Left ventricle myocardium superior (tissue), 1 donor: Measurements from ENCODE around the gene TPSD1. TPM values are rescaled to one million over a fixed set of nuclear protein-coding genes. Genes with fewer than 3 reads are reported as not detected.

Experiments
- ATAC-seq: fragments of 200-7000 bp; cut with Tn5 transposase; one replicate; pipeline ENCODE4 v1.9.1; 2020; ENCODE audit warnings: mild to moderate bottlenecking, moderate library complexity
- DNase-seq: peaks from one replicate; pipeline ENCODE4 v3.0.0-alpha.2; 2020
- intact Hi-C: fragments of 100-400 bp; cut with micrococcal nuclease; formaldehyde crosslinking; loops from one replicate; pipeline ENCODE4 v1.11.0; 2022
- total RNA-seq: library from RNA; stranded (reverse); fragmentation: NEBNext Ultra II Directional; extraction: Animal tissue kit (Norgen Biotek cat#: 25700); gene quantifications from one replicate; pipeline ENCODE4 v1.2.1, GENCODE V29; 2021
- donor health status: DM: no; HTN: yes; CAD: no; lungs with severe emphysema.

Gene TPSD1
- total RNA-seq, 1 donor from 2014 or later, result 0.50 TPM

DNA sequence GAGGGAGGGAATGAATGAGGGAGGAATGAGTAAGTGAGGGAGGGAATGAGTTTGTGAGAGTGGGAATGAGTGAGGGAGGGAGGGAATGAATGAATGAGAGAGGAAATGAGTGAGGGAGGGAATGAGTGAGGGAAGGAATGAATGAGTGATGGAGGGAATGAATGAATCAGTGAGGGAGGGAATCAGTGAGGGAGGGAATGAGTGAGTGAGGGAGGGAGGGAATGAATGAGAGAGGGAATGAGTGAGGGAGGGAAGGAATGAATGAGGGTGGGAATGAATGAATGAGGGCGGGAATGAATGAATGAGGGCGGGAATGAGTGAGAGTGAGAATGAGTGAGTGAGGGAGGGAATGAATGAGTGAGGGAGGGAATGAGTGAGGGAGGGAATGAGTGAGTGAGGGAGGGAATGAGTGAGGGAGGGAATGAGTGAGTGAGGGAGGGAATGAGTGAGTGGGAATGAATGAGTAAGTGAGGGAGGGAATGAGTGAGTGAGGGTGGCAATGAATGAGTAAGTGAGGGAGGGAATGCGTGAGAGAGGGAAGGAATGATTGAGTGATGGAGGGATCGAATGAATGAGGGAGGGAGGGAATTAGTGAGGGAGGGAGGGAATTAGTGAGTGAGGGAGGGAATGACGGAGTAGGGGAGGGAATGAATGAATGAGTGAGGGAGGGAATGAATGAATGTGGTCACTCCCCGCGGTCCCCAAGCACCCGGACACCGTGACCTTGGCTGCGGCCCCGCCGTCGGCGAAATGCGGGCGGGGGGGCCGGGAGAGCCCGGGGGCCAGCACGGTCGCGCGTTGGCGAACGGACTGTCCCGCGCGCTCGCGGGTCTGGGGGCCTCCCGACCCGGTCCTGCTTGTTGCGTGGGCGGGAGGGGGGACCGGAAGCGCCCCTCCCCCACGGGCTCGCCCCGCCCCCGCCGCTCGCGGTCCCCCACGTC lies 52.4 kb downstream of the TPSD1 start:
- intact Hi-C loops, result no loop called here
- ATAC-seq (no peak), DNase-seq (no peak)

Other genes with a start within 250 kb of the TPSD1 start
- 25.8 TPM for gene SSTR5, start 183.3 kb upstream of the TPSD1 start, total RNA-seq
- gene C1QTNF8, start 159.8 kb upstream of the TPSD1 start, total RNA-seq, result not detected
- 3.2 TPM for gene CACNA1H, start 103.0 kb upstream of the TPSD1 start, total RNA-seq
- not detected for gene TPSG1, start 30.8 kb upstream of the TPSD1 start, total RNA-seq
- 7.3 TPM for gene TPSB2, start 25.9 kb upstream of the TPSD1 start, total RNA-seq
- 4.3 TPM for gene TPSAB1, start 15.4 kb upstream of the TPSD1 start, total RNA-seq
- 93.8 TPM for gene UBE2I, start 53.6 kb downstream of the TPSD1 start, total RNA-seq
- 5.2 TPM for gene BAIAP3, start 77.6 kb downstream of the TPSD1 start, total RNA-seq
- 55.9 TPM for gene TSR3, start 95.8 kb downstream of the TPSD1 start, total RNA-seq
- gene GNPTG, start 95.9 kb downstream of the TPSD1 start, total RNA-seq, result 37.6 TPM
- gene UNKL, start 158.6 kb downstream of the TPSD1 start, total RNA-seq, result 16.4 TPM
- gene UQCC4, start 164.7 kb downstream of the TPSD1 start, total RNA-seq, result 13.3 TPM
- gene PERCC1, start 175.0 kb downstream of the TPSD1 start, total RNA-seq, result 0.27 TPM
- gene CCDC154, start 188.5 kb downstream of the TPSD1 start, total RNA-seq, result 1.6 TPM
- 53.2 TPM for gene CLCN7, start 219.0 kb downstream of the TPSD1 start, total RNA-seq
- not detected for gene PTX4, start 232.9 kb downstream of the TPSD1 start, total RNA-seq
- gene TELO2, start 237.3 kb downstream of the TPSD1 start, total RNA-seq, result 21.6 TPM